NOMO-1 (cell line): ENCODE results near the gene SOX6.
"Not testable (repeated sequence)": the region's sequence is repeated elsewhere in the genome, so short reads cannot be mapped to it uniquely, and the experiment has no call there.

ENCODE experiments used
- DNase-seq, 2 experiments: peaks; one replicate each; lab custom pipeline; 2025; ENCODE audit not compliant: unreplicated experiment in 2 of 2; lab: John Stamatoyannopoulos, UW

Gene SOX6

GRCh38 chr11:16356057-16356760, at the start of gene SOX6:
SOX6 (minus strand) TSS chr11:16356546; CDS start chr11:16341248, 15,298 bp downstream.
- no peak for DNase-seq

GRCh38 chr11:16404781-16405285, 48.5 kb upstream of the SOX6 start:
- no peak for DNase-seq

DNA sequence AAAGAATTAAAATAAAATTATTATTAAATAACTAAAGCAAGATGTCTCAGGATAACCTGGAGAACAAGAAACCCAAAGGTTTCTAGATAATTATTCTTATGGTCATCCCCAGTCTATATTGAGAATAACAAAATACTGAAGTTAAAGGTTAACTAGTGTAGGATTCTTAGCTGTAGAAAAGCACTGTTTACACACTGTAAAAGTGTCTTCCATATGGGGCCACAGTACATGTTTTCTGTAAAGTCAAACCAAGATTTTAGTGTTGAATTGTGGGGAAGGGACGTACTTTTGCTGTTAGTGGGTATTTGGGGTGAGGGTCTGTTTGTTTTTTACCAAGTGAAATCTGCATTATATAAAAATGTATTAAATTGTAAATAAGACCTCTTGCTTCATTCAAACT, 47.5 kb upstream of the SOX6 start:
- no peak for DNase-seq

- no peak for DNase-seq
Measured at GRCh38 chr11:16403448-16403803, 47.1 kb upstream of the SOX6 start.

DNA sequence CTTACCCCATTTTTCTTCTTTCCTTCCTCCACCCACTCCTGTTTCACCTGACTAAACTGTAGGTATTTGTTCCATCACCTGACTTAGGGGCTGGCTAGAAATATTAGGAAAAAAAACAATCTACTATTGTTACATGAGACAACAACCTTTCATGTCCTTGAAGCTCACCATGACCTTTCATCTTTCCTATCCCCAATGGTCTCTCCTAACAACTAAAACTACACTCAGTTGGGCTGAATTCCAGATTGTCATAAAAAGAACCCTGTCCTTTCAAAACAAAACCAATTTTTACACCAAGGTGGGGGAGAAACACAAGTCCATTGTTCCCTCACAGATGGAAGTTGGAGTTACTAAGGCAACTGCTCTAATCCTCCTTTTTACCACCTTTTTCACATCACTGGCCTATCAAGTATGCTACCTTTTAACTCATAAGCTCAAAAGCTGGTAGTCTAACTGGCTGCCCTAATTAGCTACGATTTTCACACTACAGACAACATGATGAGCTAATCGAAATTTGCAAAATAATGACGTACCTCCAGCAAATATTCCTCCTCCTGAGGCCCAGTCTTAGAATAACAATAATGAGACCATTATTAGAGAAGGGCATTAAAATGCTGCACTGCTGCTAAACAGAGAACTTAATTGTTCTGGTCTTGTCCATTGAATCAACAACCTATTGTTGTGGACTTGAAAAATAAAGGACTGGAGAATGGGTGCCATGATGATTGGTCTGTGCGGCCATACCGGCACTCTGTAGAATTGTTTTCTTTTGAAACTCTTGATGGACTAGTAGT, 46.5 kb upstream of the SOX6 start:
- DNase-seq: no peak

- DNase-seq: no peak
Measured at GRCh38 chr11:16397390-16397789, 41.0 kb upstream of the SOX6 start.

DNA sequence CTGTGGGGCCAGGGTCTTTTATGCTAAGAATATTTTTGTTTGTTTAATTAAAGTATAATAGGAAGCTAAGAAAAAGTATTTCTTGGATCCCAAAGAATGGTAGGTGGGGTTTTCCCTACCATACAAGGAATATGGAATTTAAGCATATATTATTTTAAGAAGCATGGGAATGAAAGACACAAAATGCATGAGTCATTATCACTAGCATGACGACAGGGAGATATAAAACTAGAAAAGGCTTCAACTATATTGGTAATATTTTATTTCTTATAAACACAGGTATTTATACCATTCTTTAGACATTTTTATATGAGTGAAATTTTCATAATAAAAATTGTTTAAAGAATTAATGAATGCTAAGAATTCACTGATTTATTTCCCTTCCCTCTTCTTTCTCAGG, 39.3 kb upstream of the SOX6 start:
- no peak for DNase-seq

DNA sequence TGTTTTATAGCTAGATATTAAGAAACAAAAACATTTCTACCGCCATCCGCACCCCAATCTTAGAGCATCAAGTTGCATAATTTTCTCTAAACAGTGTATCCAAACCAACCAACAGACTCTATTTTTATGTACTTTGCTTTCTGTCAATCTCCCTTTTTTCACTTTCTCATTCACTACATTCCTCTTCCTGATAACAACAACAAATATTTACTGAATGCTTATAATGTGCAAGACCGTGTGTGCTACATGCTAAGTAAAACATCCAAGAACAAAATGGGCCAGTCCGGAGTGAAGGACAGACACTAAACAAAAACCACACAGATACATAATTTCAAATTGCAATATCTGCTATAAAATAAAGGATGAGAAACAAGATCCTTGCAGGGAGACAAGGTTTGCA, 38.6 kb upstream of the SOX6 start:
- DNase-seq: no peak

- DNase-seq: no peak
Measured at GRCh38 chr11:16393340-16393739, 37.0 kb upstream of the SOX6 start.

- DNase-seq: no peak
Measured at GRCh38 chr11:16392616-16393015, 36.3 kb upstream of the SOX6 start.

DNA sequence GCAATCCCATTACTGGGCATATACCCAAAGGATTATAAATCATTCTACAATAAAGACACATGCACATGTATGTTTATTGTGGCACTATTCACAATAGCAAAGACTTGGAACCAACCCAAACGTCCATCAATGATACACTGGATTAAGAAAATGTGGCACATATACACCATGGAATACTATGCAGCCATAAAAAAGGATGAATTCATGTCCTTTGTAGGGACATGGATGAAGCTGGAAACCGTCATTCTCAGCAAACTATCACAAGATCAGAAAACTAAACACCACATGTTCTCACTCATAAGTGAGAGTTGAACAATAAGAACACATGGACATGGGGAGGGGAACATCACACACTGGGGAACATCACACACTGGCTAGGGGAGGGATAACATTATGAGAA, 34.5 kb upstream of the SOX6 start:
- DNase-seq: not testable (repeated sequence)

GRCh38 chr11:16385099-16385498, 28.8 kb upstream of the SOX6 start:
- no peak for DNase-seq

DNA sequence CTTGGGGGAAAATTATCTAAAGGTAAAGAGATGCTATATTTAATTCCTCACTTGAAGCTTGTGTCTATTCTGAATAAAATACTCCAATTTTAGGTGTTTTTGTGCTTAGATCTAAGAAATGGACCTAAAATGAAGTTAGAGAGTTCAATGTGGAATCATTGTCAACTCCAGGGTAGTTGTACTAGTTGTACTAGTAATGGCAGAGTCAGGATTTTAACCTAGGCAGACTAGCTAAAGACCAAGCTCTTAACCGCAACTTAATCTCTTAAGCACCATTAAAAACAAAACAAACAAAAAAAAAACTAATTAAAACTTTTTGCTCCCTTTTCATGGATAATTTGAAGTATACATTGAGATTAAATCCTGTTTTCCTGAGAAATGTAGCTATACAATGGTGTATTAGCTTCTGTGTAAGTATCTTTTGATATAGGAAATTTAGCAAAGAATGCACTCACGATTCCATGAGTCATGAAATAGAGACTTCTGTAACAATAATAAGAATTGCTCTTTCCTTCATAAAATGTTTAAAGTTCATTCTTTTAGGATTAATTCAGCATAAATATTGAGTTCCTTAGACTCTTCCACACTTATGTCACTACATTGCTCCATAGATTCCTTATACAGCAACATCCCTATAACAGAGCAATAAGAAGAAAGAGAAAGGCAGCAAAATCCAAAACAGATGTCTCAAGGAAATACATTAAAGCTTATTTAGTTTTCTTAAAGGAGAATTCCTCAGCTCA, 26.5 kb upstream of the SOX6 start:
- no peak for DNase-seq

DNA sequence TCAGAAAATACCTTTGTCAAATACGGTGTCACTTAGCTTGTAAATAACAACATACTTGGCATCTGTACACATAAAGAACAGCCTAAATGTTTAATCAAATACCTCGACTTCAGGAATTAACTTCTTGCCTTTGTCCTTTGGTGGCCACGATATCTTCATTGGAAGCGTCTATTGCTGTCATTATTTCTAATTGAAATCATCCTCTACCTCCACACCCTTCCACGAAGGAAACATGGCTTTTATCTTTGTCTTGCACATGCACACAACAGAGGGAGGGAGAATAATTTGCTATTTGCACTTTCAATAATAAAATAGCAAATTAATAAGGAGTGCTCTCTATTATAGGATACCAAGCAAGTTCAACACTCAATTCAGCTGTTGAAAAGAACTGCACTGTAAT, 25.8 kb upstream of the SOX6 start:
- DNase-seq: no peak

DNA sequence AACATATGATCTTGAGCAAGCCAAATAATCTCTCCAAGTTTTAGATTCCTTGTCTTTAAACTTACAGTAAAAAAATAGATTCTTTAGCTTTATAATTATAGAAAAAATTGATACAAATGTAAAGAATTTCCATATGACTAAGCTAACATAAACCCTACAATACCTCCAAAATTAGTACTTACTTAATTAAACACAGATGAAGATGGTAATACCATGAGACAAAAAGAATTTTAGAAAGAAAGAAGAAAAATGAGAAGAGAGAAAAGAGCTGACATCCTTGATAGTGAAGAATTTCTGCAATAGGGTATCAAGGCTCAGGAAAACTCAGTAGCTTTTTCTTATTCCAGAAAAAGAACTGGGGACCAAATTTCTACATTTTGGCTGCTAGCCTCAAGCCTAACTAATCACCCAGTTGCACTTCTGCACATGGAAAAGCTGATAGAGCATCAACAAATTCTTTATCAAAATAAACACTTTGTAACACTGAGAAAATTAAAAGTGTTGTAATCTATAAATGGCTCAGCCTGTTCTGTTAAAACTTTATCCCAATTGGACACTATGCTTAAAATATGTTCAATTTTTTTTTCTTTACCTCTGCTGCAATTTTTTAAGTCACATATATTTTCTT, 24.7 kb upstream of the SOX6 start:
- DNase-seq: no peak

DNA sequence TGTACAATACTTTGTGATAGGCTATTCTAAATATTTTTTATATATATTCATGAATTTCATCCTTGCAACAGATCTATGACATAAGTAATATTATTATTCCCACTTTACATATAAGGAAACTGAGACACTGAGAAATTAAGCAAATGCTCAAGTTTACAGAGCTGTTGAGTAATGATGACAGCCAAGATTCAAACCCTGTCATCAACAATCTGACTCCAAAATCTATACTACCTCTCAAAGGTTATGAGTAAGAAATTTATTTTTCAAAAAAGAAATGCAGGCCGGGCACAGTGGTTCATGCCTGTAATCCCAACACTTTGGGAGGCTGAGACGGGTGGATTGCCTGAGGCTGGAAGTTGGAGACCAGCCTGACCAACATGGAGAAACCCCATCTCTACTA, 22.6 kb upstream of the SOX6 start:
- DNase-seq: no peak

- no peak for DNase-seq
Measured at GRCh38 chr11:16377746-16378145, 21.4 kb upstream of the SOX6 start.

GRCh38 chr11:16375664-16376063, 19.3 kb upstream of the SOX6 start:
- not testable (repeated sequence) for DNase-seq

- no peak for DNase-seq
Measured at GRCh38 chr11:16373768-16374167, 17.4 kb upstream of the SOX6 start.

- no peak for DNase-seq
Measured at GRCh38 chr11:16372355-16372754, 16.0 kb upstream of the SOX6 start.

- DNase-seq: no peak
Measured at GRCh38 chr11:16367252-16367651, 10.9 kb upstream of the SOX6 start.
